ENCODE data around the gene AIP. TPM values are rescaled to one million over a fixed set of nuclear protein-coding genes. Genes with fewer than 3 reads are reported as not detected.
A peak's percentile ranks its signal among the peaks of the same experiment; 100 is the strongest.

AIP gene
- total RNA-seq, 1 experiment from 2014 or later, result 35.6 TPM

GRCh38 chr11:67522844-67523555 is 40.2 kb downstream of the AIP start, which contains the start of gene CABP2:
Gene CABP2, minus strand, starts transcription at chr11:67523446. Its CDS starts 120 bp downstream, at chr11:67523326.
- no peak for DNase-seq

More at GRCh38 chr11:67522844-67523555, 40.2 kb downstream of the AIP start, which contains the start of gene CABP2:
- no peak within 1 kb of the TSS for H3K56ac ChIP-seq (ENCODE audit: insufficient read length, low read depth, low read length)
- no peaks in the 10 kb centered on the region for H3K4me1 ChIP-seq (ENCODE audit: insufficient read depth, low read length)
- no peak within 1 kb of the TSS for H3K27ac ChIP-seq (ENCODE audit: insufficient read length, low read depth, low read length)
- no peak within 1 kb of the TSS for H2BK5ac ChIP-seq (ENCODE audit: insufficient read length, low read length)
- Mint-ChIP-seq H3K4me1 (no peaks in the 10 kb centered on the region; a peak in 1 of 4 replicates), H3K9me3 (peaks cover 0 to 2% of the 10 kb centered on the region in 2 experiments; a peak in 1 of 5 replicates), H3K4me3 (no peak within 1 kb of the TSS), H3K27me3 (ENCODE audit: low read depth) (peaks cover 27% of the 10 kb centered on the region), H3K27ac (no peak within 1 kb of the TSS), H3K36me3 (ENCODE audit: insufficient read depth in 1 of 3, low read depth in 3 of 3) (no peaks in the 10 kb centered on the region; a peak in 2 of 7 replicates)
- no peak within 1 kb of the TSS for H3T11ph ChIP-seq (ENCODE audit: low read length)
- WGBS (ENCODE audit: extremely low coverage, insufficient read length, low lambda C conversion rate), result no CpG with 5 or more reads among the region's 23 CpGs
- H4K8ac ChIP-seq (replicated peaks; ENCODE audit: insufficient read length, low read depth, low read length), result no peak within 1 kb of the TSS
- H2AK5ac ChIP-seq (ENCODE audit: insufficient read length, low read length), result no peak within 1 kb of the TSS
- H3K9ac ChIP-seq (ENCODE audit: extremely low read depth, insufficient read length, low read length), result no peak within 1 kb of the TSS
- H2BK12ac ChIP-seq (ENCODE audit: insufficient read length, low read depth, low read length), result no peak within 1 kb of the TSS
- H3K9me3 ChIP-seq (ENCODE audit: control insufficient read depth, low read depth, low read length), result no peaks in the 10 kb centered on the region
- H2AFZ ChIP-seq (ENCODE audit: low read length), result no peak within 1 kb of the TSS
- H4K20me1 ChIP-seq (ENCODE audit: control insufficient read depth, insufficient read depth, insufficient read length), result no peaks in the 10 kb centered on the region
- H3K4ac ChIP-seq (ENCODE audit: low read depth, low read length), result no peak within 1 kb of the TSS
- peak within 1 kb of the TSS; percentile 54; the same call in 1 of the 2 replicates for H2BK15ac ChIP-seq (ENCODE audit: low read depth, low read length)
- no peaks in the 10 kb centered on the region for H3K27me3 ChIP-seq (ENCODE audit: insufficient read depth, low read length)
- no peak within 1 kb of the TSS; the same call in 1 of the 2 replicates for H3K14ac ChIP-seq (ENCODE audit: insufficient read depth, low read length)
- no peak within 1 kb of the TSS for H3K4me2 ChIP-seq (ENCODE audit: insufficient read depth, insufficient read length, low read length)
- TF ChIP-seq CTCF (conservative IDR thresholded peaks at IDR 0.05), result no peak
- no peaks in the 10 kb centered on the region for H3K79me1 ChIP-seq (ENCODE audit: insufficient read depth, low read depth, low read length, poor library complexity, severe bottlenecking)
- H3K23me2 ChIP-seq (ENCODE audit: insufficient read length, low read depth, low read length, poor library complexity, severe bottlenecking), result no peaks in the 10 kb centered on the region
- H3K23ac ChIP-seq (ENCODE audit: insufficient read length, low read depth, low read length), result no peak within 1 kb of the TSS
- no peaks in the 10 kb centered on the region for H3K79me2 ChIP-seq (ENCODE audit: insufficient read depth, low read length)
- no peak within 1 kb of the TSS for H2BK20ac ChIP-seq (ENCODE audit: low read depth, low read length, poor library complexity, severe bottlenecking)
- no peak within 1 kb of the TSS for H4K91ac ChIP-seq (ENCODE audit: insufficient read length, low read depth, low read length)
- no peak within 1 kb of the TSS for H3K18ac ChIP-seq (ENCODE audit: insufficient read length, low read depth, low read length)
- no peak within 1 kb of the TSS for H4K5ac ChIP-seq (ENCODE audit: insufficient read length, low read depth, low read length)
- H2BK120ac ChIP-seq (ENCODE audit: low read depth, low read length, poor library complexity, severe bottlenecking), result no peak within 1 kb of the TSS

Data from H9 (cell line).